Smooth muscle cell (in vitro differentiated cells): Measurements from ENCODE around the gene SLC16A14. TPM values are rescaled to one million over a fixed set of nuclear protein-coding genes. Genes with fewer than 3 reads are reported as not detected.

ENCODE experiments used
- DNase-seq: peaks from one replicate; lab custom pipeline; 2025; ENCODE audit not compliant: unreplicated experiment; lab: John Stamatoyannopoulos, UW
- H2AFZ ChIP-seq: fragments of 200-600 bp; sonication (generic); 2 replicates; pipeline ENCODE4 v1.6.0; 2016; ENCODE audit warnings: antibody characterized with exemption, low read depth, mild to moderate bottlenecking
- H3F3A ChIP-seq: fragments of 200-600 bp; sonication (generic); 2 replicates; pipeline ENCODE4 v1.6.0; 2017; ENCODE audit warnings: antibody characterized with exemption, low read depth
- H3K27ac ChIP-seq: fragments of 200-600 bp; sonication (generic); 2 replicates; pipeline ENCODE4 v1.5.1; 2016; ENCODE audit warnings: low read depth, mild to moderate bottlenecking
- H3K27me3 ChIP-seq: fragments of 200-600 bp; sonication (generic); 2 replicates; pipeline ENCODE4 v1.6.1; 2016; ENCODE audit warnings: low read depth, mild to moderate bottlenecking
- H3K36me3 ChIP-seq: fragments of 200-600 bp; sonication (generic); 2 replicates; pipeline ENCODE4 v1.5.1; 2016; ENCODE audit warnings: low read depth
- H3K4me1 ChIP-seq: fragments of 200-600 bp; sonication (generic); 2 replicates; pipeline ENCODE4 v1.5.1; 2016; ENCODE audit warnings: low read depth
- H3K4me2 ChIP-seq: fragments of 200-600 bp; sonication (generic); 2 replicates; pipeline ENCODE4 v1.6.0; 2016; ENCODE audit warnings: mild to moderate bottlenecking
- H3K4me3 ChIP-seq: fragments of 200-600 bp; sonication (generic); 2 replicates; pipeline ENCODE4 v1.5.1; 2016; ENCODE audit warnings: mild to moderate bottlenecking
- H3K79me2 ChIP-seq: fragments of 200-600 bp; sonication (generic); 2 replicates; pipeline ENCODE4 v1.6.0; 2016; ENCODE audit warnings: low read depth, mild to moderate bottlenecking
- H3K9ac ChIP-seq: fragments of 200-600 bp; sonication (generic); 2 replicates; pipeline ENCODE4 v1.6.0; 2016; ENCODE audit warnings: low read depth
- H3K9me3 ChIP-seq: fragments of 200-600 bp; sonication (generic); replicated peaks from 2 replicates; pipeline ENCODE4 v1.5.1; 2016; ENCODE audit warnings: low read depth
- H4K20me1 ChIP-seq: fragments of 200-600 bp; sonication (generic); 2 replicates; pipeline ENCODE4 v1.6.0; 2016; ENCODE audit warnings: low read depth
- WGBS: methylation state at CpG from one replicate; pipeline ENCODE4 v1.1.7; 2016; ENCODE audit warnings: low lambda C conversion rate; 5-methylcytosine and 5-hydroxymethylcytosine counted together
- polyA plus RNA-seq: library from polyadenylated mRNA; unstranded; fragments of >200 nt; fragmentation: Nextera tagmentation; extraction: Ambion mirVana; gene quantifications from 2 replicates; pipeline ENCODE4 v1.2.1, GENCODE V29; 2016
- total RNA-seq: library from RNA; depleted of rRNA; stranded (reverse); fragments of >200 nt; gene quantifications from 2 replicates; pipeline ENCODE4 v1.2.3, GENCODE V29; 2014
- TF ChIP-seq, protein P1 (sequence below): fragments of 200-600 bp; sonication (generic); IDR thresholded peaks from 2 replicates; pipeline ENCODE4 v1.5.1; 2017; ENCODE audit warnings: borderline replicate concordance, mild to moderate bottlenecking, antibody characterized with exemption; ENCODE audit not compliant: insufficient read depth, poor library complexity, severe bottlenecking

SLC16A14 gene
- total and polyA plus RNA-seq, 2 experiments from 2014 or later = 0.15 to 1.3 TPM

DNA sequence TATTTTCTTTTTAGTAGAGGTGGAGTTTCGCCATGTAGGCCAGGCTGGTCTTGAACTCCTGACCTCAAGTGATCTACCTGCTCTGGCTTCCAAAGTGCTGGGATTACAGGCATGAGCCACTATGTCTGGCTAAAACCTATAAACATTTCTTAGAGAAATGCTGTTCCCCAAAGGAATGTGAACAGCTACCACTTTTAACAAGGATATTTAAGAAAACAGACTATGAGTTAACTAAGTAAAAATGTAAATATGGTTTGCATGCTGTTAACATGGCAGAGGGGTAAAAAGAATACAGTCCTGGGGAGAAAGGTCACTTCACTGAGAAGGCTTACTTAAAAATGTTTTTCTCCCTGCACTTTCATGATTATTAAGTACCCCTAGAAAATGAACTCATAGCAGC, 57.1 kb downstream of the SLC16A14 start:
- no peak for DNase-seq
- Histone ChIP-seq H3K27ac (peak overlapping the region; percentile 77), H4K20me1 (no peaks in the 10 kb centered on the region), H3K4me3 (no peak overlapping the region), H2AFZ (no peak overlapping the region), H3F3A (no peaks in the 10 kb centered on the region), H3K27me3 (no peaks in the 10 kb centered on the region), H3K36me3 (no peaks in the 10 kb centered on the region), H3K79me2 (no peaks in the 10 kb centered on the region), H3K9me3 (peaks cover 4% of the 10 kb centered on the region), H3K4me2 (peak overlapping the region; percentile 67), H3K9ac (peak overlapping the region; percentile 61), H3K4me1 (no peaks in the 10 kb centered on the region)
- WGBS = 71% methylated on average over 1 of the region's 1 CpG
- TF ChIP-seq, protein P1, sequence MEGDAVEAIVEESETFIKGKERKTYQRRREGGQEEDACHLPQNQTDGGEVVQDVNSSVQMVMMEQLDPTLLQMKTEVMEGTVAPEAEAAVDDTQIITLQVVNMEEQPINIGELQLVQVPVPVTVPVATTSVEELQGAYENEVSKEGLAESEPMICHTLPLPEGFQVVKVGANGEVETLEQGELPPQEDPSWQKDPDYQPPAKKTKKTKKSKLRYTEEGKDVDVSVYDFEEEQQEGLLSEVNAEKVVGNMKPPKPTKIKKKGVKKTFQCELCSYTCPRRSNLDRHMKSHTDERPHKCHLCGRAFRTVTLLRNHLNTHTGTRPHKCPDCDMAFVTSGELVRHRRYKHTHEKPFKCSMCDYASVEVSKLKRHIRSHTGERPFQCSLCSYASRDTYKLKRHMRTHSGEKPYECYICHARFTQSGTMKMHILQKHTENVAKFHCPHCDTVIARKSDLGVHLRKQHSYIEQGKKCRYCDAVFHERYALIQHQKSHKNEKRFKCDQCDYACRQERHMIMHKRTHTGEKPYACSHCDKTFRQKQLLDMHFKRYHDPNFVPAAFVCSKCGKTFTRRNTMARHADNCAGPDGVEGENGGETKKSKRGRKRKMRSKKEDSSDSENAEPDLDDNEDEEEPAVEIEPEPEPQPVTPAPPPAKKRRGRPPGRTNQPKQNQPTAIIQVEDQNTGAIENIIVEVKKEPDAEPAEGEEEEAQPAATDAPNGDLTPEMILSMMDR = no peak

DNA sequence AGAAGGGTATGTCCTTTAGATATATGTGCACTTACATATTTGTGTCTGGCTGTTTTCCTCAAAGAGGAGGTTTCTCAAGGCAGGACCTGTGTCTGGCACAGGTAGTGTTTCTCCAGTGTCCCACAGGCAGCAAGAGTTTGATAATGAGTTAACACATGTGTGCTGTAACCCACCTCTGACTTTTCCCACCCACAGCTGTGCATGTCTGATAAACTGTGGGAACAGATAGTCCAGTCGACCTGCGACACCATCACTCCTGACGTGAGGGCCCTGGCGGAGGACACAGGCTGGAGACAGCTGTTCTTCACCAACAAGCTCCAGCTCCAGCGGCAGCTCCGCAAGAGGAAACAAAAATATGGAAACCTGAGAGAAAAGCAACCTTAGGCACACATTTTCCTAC, 58.2 kb downstream of the SLC16A14 start:
- H2AFZ ChIP-seq = no peak overlapping the region
- H3K4me2 ChIP-seq = no peak overlapping the region
- DNase-seq = no peak
- H3K79me2 ChIP-seq = no peaks in the 10 kb centered on the region
- no peak overlapping the region for H3K27ac ChIP-seq
- no peaks in the 10 kb centered on the region for H3K4me1 ChIP-seq
- no peaks in the 10 kb centered on the region for H4K20me1 ChIP-seq
- no peaks in the 10 kb centered on the region for H3K9me3 ChIP-seq
- H3K36me3 ChIP-seq = no peaks in the 10 kb centered on the region
- no peaks in the 10 kb centered on the region for H3K27me3 ChIP-seq
- H3F3A ChIP-seq = no peaks in the 10 kb centered on the region
- H3K4me3 ChIP-seq = no peak overlapping the region
- 98% methylated on average over 6 of the region's 6 CpGs for WGBS
- TF ChIP-seq, protein P1 = no peak
- H3K9ac ChIP-seq = no peak overlapping the region

DNA sequence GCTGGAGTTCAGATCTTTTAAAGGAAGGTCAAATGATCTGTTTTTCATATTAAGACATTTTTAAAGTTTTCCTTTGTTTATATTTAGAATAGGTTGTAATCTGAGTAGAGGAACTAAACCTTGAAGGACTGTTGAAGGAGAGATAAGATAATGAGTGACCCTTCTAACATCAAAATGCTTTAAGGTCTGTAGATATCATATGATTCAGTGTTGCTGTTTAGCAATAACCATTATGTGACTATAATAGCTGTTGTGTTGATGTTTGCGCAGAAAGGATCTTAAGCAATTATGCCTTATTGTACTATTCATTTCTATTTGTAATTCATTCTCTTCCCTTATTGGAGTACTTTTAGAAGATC, 60.0 kb downstream of the SLC16A14 start:
- 100% methylated on average over 1 of the region's 1 CpG for whole genome bisulfite sequencing
- H3K9me3 ChIP-seq = no peaks in the 10 kb centered on the region
- no peak overlapping the region for H3K9ac ChIP-seq
- no peak overlapping the region for H3K27ac ChIP-seq
- H3K4me1 ChIP-seq = no peaks in the 10 kb centered on the region
- TF ChIP-seq, protein P1 = no peak
- no peaks in the 10 kb centered on the region for H4K20me1 ChIP-seq
- DNase-seq = no peak
- H3K4me2 ChIP-seq = no peak overlapping the region
- no peaks in the 10 kb centered on the region for H3K36me3 ChIP-seq
- H3F3A ChIP-seq = no peaks in the 10 kb centered on the region
- H3K27me3 ChIP-seq = no peaks in the 10 kb centered on the region
- no peaks in the 10 kb centered on the region for H3K79me2 ChIP-seq
- no peak overlapping the region for H2AFZ ChIP-seq
- H3K4me3 ChIP-seq = no peak overlapping the region

DNA sequence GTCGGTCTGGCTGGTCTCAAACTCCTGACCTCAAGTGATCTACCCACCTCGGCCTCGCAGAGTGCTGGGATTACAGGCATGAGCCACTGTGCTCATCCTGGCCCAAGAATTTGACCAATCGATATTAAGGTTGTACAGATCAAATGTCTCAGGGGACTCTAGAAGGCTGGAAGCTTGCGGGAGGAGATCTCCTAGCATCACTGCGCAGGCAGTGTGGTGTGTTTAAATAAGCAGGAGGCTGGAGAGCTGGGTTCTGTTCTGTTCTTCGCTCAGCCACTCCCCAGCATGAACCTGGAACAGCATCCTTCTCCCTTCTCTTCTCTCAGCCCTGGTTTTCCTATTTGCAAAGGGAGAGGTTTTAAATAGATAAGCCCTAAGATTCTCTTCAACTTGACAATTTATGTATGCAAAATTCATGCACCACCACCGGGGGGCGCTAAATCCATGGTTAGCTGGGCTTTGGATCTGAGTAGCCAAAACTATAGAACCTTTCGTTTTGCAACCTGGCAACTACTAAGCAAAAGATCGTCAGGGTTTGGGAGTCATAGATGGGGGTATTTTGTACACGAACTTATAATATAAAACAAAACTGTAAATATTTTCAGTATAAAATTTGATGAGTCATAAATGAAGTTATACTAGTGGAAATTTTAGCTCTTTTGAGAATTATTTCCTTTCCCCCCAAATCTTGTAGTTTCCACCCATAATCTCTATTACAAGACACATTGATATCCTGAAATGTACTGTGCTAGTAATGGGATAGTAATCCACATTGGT, 60.6 kb downstream of the SLC16A14 start:
- TF ChIP-seq, protein P1 = peak; percentile 91
- Histone ChIP-seq H3K4me2 (no peak overlapping the region), H3K9me3 (no peaks in the 10 kb centered on the region), H3K79me2 (no peaks in the 10 kb centered on the region), H4K20me1 (no peaks in the 10 kb centered on the region), H3F3A (no peaks in the 10 kb centered on the region), H3K27ac (no peak overlapping the region), H2AFZ (no peak overlapping the region), H3K4me1 (no peaks in the 10 kb centered on the region), H3K4me3 (no peak overlapping the region), H3K27me3 (no peaks in the 10 kb centered on the region), H3K36me3 (no peaks in the 10 kb centered on the region), H3K9ac (no peak overlapping the region)
- 57% methylated on average over 12 of the region's 12 CpGs for WGBS
- DNase-seq = peak; percentile 12
